A549 (cell line): ENCODE data around the gene MSL3B.

Experiments
- CBX2 ChIP-seq: fragments of 200-600 bp; sonication (generic); IDR thresholded peaks from 2 replicates; pipeline ENCODE4 v1.6.1; 2016; ENCODE audit warnings: low read depth, mild to moderate bottlenecking, borderline replicate concordance
- EP300 ChIP-seq, 2 experiments: fragments of >200 bp; sonication (Bioruptor Twin); formaldehyde crosslinking; IDR thresholded peaks; 2 replicates in 1 of 2; 3 replicates in 1 of 2; pipeline ENCODE4 v1.6.1; 2016 to 2017

DNA sequence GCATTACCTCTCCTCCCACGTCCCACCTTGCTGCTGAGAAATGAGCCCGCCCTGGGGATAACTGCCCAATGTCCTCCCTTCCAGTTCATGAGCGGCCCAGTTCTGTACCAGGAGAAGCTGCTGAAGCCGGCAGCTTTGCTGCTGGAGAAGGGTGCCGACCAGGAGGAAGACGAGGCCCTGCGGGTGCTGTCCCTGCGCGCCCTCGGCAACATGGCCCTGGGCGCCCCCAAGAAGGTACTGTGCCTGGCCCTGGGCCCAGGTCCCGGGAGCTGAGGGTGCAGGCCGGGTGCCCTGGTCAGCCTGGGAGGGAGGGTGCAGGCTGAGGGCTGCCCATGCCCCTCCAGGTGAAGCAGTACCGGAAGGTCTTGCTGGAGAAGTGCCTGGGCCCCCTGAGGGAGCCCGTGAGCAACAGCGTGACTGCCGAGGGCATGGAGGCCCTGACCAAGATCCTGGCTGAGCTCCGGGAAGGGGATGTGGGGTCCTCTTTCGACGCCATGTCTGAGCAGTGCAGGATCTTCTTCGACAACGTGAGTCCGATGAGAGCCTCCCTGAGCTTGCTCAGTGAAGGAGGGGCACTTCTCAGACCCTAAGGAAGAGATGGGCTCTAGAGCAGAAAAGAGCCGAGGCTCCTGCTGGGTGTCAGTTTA is 39.5 kb downstream of the MSL3B start:
- no peak for TF ChIP-seq EP300 (IDR thresholded peaks at IDR 0.05)
- no peak for TF ChIP-seq CBX2
